ENCODE data around the gene FLCN. TPM values are rescaled to one million over a fixed set of nuclear protein-coding genes. Genes with fewer than 3 reads are reported as not detected.

Gene FLCN
- total and polyA plus RNA-seq, 2 experiments from 2014 or later = 12.1 to 36.6 TPM

GRCh38 chr17:17201907-17202306, 35.1 kb downstream of the FLCN start (continued):
- TF ChIP-seq CTCF (conservative IDR thresholded peaks at IDR 0.05; ENCODE audit: low read depth in 2 of 2) = no peak

- Histone ChIP-seq H3K4me1 (ENCODE audit: insufficient read depth) (no peaks in the 10 kb centered on the region), H3K79me2 (replicated peaks; ENCODE audit: insufficient read depth) (no peaks in the 10 kb centered on the region), H3K36me3 (ENCODE audit: insufficient read depth) (no peaks in the 10 kb centered on the region), H3K27me3 (ENCODE audit: insufficient read depth) (no peaks in the 10 kb centered on the region), H3F3A (replicated peaks; ENCODE audit: low read depth) (no peaks in the 10 kb centered on the region; the same call in 1 of the 2 replicates), H3K27ac (ENCODE audit: low read depth) (no peak overlapping the region), H3K4me3 (no peak overlapping the region), H3K4me2 (no peak overlapping the region), H4K20me1 (replicated peaks; ENCODE audit: insufficient read depth) (no peaks in the 10 kb centered on the region), H3K9me2 (ENCODE audit: insufficient read depth) (no peaks in the 10 kb centered on the region), H2AFZ (no peak overlapping the region)
- Mint-ChIP-seq H3K27ac (no peak overlapping the region), H3K27me3 (ENCODE audit: insufficient read depth, low read depth, poor library complexity) (peaks cover 12% of the 10 kb centered on the region), H3K4me3 (no peak overlapping the region), H3K9me3 (no peaks in the 10 kb centered on the region), H3K36me3 (ENCODE audit: low read depth) (no peaks in the 10 kb centered on the region), H3K4me1 (no peaks in the 10 kb centered on the region; the same call in 2 of the 3 replicates)
- no peak for ATAC-seq
- DNase-seq (ENCODE audit: low spot score) = no peak
- TF ChIP-seq ETS1 (IDR thresholded peaks at IDR 0.05) (no peak), ZNF462 (CRISPR knock-in tag; IDR thresholded peaks at IDR 0.05) (no peak), ZNF114 (CRISPR knock-in tag; IDR thresholded peaks at IDR 0.05) (no peak)
Measured at GRCh38 chr17:17201271-17201670, 35.7 kb downstream of the FLCN start.

Data from GM23338 (cell line).